OCI-M2 (cell line): Measurements from ENCODE around the gene ONECUT1.
"Not testable (repeated sequence)": the region's sequence is repeated elsewhere in the genome, so short reads cannot be mapped to it uniquely, and the experiment has no call there.

Experiments used
- DNase-seq: peaks from one replicate; lab custom pipeline; 2025; ENCODE audit not compliant: unreplicated experiment; lab: John Stamatoyannopoulos, UW

Gene ONECUT1

DNA sequence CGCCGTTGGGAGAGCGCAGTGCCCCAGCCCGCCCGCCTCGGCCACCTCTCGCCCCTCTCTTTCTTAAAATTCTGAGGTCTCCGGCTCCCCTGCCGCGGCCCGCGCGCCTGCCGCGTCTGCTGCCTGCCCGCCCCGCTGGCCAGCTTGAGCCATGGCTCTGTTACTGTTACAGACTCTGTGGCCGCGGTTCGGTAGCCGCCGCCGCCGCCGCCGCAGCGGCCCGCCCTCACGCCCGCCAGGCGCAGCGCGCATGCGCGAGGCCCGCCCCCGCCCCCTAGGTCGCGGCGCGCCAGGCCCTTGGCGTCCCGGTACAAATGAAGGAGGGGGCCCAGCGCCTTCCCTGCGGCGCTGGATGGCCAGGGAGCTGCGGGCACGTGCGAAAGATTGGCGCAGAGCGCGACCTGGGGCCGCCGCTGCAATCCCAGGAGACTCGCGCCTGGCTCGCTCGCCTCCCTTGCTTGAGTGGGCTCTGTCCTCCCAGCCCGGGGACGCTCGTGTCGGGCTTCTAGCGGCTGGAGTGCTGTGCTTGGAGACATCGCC lies at the start of gene ONECUT1:
Gene ONECUT1, minus strand, starts transcription at position 168 of the 540 bp plus-strand sequence. CDS start 452 bp downstream, outside the sequence.
- no peak for DNase-seq

DNA sequence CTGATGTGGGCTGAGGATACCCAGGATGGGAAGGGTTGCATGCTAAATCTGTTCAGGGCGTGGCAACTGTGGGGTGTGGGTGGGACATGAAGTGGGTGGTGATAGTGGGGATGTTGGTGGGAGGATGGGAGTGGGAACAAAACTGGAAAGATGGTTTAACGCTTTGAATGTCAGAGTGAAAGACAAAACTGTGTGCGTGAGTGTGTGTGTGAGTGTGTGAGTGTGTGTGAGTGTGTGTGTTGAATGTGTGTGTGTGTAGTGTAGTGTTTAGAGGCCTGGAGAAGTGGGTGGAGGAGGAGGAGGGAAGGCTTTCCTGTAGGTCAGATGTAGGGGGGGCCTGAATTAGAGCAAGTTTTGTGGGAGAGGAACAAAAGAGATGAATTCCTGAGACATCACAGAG lies 44.2 kb upstream of the ONECUT1 start:
- no peak for DNase-seq

DNA sequence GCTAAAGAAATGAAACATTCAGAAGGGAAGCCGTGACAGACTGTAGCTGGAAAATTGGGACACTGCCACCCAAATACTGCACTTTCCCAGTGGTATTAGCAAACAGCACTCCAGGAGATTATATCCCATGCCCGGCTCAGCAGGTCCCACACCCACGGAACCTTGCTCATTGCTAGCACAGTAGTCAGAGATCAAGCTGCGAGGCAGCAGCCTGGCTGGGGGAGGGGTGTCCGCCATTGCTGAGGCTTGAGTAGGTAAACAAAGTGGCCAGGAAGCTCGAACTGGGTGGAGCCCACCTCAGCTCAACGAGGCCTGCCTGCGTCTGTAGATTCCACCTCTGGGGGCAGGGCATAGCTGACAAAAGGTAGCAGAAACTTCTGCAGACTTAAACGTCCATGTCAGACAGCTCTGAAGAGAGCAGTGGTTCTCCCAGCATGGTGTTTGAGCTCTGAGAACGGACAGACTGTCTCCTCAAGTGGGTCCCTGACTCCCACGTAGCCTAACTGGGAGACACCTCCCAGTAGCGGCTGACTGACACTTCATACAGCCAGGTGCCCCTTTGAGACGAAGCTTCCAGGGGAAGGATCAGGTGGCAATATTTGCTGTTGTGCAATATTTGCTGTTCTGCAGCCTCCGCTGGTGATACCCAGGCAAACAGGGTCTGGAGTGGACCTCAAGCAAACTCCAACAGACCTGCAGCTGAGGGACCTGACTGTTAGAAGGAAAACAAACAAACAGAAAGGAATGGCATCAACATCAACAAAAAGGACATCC lies 34.2 kb upstream of the ONECUT1 start:
- DNase-seq: not testable (repeated sequence)

DNA sequence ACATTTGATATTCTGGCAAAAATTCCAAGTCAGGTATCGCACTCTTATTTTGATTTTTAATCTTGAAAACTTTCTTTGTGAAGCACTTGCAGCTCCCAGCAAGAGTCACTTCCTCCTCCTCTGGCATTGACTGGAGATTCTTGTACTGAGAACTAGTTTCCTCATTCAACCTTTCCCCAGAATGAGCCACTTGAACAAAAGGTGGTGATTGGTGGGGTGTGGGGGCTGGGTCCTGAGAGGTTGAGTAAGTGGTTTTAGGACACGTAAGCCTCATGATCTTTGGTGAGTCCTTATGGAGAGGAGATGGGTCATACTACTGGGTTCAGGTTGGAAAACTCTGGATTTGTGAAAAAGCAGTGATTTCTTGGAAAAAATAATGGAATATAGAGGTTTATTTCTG lies 32.3 kb upstream of the ONECUT1 start:
- no peak for DNase-seq

DNA sequence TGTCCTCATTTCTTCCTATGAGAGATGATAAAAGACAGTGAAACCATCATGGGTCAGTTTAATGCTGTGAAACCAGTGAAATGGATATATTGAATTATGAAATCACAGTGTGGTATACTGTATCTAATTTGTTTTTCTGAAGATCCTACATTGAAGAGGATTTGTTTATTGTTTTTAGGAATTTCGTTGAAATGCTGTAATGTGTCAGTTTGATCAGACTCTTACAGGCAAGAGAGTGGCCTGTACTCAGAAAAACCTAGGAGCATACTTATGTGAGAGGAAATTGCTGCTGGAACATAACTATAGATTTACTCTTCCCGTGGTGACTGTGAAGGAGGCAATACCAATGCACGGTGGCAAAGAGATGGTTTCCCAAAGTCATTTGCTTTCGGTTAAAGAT lies 29.1 kb upstream of the ONECUT1 start:
- DNase-seq: no peak

DNA sequence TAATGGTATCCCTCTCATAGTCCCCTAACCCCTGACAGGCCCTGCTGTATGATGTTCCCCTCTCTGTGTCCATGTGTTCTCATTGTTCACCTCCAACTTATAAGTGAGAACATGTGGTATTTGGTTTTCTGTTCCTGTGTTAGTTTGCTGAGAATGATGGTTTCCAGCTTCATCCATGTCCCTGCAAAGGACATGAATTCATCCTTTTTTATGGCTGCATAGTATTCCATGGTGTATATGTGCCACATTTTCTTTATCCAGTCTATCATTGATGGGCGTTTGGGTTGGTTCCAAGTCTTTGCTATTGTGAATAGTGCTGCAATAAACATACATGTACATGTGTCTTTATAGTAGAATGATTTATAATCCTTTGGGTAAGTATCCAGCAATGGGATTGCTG lies 25.8 kb upstream of the ONECUT1 start:
- DNase-seq: not testable (repeated sequence)

DNA sequence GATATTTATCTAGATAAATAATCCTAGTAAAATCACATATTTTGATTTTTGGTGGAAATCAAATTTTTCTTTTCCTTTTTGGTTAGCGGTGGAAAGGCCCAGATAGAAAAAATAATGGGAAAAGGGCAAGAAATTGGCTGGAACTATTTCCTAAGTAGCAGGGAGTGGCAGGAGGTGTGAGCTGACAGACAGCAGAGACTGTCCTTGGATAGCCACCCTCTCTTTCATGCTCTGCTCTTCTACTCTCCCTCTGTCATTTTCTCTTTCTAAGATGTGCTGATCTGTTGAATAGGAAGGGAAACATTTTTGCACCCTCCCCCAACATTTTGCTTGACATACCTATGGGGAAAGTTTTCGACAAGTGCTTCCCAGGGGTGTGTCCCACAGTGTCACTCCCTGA lies 18.9 kb upstream of the ONECUT1 start:
- no peak for DNase-seq

DNA sequence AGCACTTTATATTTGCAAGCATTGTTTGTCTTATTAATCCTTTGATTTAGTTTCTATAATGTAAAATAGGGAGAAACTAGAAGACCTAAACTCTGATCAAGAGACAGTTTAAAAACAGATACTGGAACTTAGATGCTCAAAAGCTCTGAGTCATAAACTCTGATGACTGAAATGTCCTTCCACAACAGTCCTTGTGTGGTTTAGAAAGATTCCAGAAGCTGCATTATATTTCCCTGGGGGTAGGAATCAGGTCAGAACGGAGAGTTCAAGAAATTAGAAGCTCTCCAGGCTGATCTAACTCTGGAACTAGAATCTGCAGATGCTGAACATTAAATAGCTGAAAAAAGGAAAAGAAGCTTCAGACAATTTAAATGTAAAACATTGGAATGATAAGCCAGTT lies 18.3 kb upstream of the ONECUT1 start:
- DNase-seq: no peak

DNA sequence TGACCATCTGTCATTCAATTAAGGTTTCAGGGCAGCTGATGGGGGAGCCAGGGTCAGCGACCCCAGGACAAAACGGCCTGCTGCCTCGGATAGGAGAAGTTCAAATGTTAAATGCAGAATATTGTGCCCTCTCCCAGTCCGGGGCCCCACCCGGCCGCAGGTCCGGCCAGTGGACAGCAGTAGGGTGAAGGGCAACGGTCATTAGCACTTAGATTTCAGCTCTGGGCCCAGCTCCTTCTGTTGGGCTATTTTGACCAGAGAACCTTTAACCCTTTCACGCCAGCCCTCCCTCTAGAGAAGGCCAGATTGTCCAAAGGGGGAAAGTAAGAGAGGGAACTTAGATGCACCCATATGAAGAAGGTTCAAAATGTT lies 16.1 kb upstream of the ONECUT1 start:
- DNase-seq: no peak

DNA sequence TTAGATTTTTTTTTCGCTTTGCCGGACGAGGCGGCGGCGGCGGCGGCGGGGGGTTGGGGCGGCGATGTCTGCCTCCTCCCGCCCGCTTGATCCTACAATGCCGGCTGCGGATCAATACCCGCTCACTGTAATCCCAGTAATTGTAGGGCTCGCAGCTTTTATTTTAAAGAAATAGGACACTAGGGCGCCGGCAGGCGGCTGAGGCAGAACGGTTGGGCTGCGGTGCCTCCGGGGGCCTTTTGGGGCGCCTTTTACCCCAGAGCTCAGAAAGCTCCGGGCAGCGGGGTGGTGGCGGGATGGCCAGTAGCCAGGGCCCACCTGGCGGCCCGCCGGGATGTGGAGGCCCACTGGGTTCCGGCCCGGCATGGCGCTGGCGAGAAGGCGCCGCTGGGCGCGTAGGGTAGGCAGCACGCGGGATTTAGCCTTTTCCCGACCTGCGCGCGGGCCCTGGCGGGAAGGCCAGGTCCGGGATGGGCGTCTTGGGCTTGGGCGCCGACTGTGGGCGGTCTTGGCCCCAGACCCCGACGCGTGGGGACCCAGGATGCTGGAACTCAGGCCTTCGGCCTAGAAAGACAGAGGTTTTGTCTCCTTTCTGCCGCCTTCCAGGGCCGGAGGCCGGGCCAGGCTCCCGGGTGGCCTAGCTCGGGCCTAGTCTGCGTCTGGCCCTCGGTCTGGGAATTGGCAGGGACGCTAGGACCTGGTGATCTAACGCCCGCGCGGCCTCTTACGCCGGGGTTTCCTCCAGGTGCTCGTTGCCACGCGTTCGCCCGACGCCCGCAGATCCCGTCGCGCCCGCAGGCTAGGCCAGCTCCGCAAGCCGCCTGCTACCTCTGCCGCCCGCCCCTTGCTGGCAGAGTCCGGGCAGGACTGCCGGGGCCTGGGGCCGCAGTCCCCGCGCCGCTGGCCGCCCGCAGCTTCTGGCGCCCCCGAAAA lies 15.5 kb upstream of the ONECUT1 start:
- DNase-seq: no peak

DNA sequence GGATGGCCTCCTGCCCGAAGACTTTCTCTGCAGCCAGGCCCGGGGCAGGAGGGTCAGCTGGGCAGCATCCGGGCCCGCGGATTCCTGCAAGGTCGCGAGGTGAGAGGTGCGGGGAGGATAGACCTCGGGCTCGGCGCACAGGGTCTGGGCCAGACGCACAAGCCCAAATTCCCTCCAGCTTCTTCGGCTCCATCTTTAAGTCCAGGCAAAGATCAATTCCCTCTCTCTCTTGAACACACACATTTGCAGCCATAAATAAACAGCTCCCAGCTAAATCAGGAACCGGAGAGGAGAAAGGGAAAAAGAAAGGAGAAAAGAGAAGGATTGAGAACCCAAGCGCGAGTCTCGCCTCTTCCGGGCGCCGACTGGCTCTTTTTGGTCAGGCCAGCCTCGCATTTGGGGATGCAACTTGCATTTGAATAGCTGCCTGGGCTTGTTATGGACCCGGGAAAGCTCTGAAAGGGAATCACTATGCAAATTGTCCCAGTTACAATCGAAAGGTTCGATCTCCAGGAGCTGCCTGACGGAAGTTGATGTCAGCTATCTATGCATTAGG lies 14.5 kb upstream of the ONECUT1 start:
- no peak for DNase-seq

DNA sequence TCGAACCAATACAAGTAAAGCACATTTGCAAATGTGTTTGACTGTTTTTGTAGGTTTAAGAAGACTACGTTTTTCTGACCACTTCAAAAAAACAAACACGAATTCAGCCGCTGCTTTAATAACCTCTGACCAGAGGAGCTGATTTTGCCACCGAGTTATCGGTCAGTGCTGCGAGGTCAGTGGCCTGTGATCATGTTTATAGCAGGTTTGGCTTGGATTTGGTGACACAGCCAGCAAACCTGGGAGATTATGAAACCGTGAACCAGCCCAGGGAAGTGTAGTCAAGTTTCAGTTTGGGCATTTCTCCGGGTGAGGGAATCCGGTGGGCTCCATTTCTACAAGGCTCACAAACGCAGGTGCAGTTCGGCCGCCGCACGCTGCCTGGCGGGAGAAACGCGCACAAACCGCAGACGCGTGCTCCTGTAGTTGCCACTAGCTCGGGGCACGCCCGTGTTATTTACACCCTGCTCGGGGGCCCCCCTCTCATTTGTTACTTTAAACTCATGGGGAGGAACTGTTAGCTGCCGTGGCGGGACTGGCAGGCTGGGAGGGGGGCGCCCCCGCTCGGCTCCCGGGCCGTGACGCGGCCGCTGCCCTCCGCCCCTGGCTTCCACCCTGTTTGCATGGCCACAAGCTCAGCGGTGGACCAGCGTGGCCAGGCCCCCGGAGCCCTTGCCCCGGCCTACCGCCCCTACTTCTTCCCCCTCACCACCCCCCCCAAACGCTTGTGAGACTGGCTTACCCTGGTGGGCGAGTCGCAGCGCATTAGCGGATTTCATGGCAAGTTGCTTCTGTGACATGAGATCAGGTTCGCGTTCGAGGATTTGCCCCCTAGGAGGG lies 13.6 kb upstream of the ONECUT1 start:
- no peak for DNase-seq

DNA sequence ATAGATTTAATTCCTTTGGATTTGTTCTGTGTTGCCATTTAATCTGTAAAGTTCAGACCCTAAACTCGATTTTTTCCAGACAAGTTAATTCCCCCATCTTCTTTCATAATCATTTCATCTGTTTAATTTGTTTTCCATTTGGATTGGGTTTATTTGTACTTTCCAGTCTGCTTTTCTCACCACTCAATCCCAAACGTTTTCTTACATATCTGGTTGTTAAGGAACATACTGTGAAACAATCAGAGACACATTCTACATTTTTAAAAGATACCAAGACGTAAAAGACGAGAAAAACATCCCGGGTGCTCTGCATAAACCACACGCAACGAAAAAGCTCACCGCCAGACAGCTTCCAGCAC lies 13.0 kb upstream of the ONECUT1 start:
- no peak for DNase-seq

DNA sequence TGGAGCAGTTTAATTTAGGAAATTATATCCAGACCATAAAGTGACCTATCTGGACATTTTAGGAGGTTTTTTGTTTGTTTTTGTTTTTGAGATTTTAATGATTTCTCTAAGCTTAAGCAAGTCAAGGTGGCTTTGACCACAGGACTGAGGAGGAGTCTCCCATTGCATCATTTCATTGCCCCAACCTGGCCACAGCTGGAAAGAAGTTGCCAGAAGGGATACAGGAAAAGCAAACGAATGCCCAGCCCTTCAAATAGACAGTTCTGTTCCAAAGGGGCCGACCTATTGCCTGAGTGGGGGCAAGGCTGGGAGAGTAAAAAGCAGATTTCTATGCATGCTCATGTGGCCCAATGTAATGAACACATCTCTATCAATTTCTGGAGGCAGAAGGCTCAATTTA lies 12.0 kb upstream of the ONECUT1 start:
- DNase-seq: no peak

DNA sequence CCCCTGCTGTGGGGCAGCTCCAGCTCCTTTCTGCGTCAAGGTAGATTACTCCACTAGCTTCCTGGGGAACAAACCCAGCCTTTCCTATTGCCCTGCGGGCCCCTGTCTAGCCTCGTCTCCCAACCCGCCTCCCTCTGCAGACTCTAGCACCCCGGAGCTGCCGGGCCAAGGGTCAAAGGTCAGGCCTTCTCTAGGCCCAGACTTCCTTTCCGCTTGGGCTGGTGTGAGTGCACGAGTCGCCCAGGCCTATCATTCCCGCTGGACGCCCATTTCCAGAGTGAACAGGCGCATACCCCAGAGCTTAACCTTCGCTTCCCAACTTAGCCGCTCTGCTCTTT lies 11.6 kb upstream of the ONECUT1 start:
- DNase-seq: no peak

DNA sequence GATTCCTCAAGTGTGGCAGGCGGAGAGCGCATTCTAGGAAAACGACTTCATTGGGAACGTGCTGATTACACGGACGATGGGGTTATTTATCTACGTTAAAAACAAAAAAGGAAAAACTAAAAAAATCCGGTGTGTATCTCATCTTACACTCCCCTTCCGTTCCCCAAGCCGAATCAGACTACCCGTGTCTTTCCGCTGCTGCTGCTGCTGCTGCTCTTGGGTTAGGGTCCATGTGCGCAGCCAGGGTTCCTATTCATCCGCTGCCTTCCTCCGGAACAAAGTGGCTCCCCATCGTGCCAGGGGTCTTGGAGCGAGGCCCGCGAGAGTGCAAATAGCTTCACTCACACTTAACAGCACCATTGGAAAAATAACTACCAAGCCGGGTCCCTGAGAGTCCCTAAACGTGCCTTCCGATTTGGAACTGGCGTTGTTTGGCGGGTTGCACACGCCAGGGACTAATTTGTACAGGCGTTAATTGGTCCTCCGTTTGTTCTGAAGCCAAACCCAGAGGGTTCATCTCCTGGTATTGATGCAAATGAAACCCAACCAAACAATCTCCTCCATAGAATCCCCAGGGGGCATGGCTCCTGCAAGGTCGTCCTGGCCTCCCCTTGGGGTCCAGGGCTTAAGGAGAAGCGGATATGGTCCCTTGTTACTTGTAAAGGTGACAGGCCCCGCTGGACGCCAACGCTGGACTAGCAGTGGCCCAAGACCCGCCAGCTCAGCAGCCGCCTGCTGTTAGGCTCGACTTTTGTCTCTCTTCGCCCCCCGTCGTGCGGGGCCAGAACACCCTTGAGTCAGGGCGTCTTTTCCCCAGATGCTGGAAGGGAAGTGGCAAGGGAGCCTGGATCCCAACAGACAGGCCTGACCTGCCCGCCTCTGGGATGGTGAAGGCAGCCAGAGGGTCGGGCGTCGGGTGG lies 11.0 kb upstream of the ONECUT1 start:
- no peak for DNase-seq

DNA sequence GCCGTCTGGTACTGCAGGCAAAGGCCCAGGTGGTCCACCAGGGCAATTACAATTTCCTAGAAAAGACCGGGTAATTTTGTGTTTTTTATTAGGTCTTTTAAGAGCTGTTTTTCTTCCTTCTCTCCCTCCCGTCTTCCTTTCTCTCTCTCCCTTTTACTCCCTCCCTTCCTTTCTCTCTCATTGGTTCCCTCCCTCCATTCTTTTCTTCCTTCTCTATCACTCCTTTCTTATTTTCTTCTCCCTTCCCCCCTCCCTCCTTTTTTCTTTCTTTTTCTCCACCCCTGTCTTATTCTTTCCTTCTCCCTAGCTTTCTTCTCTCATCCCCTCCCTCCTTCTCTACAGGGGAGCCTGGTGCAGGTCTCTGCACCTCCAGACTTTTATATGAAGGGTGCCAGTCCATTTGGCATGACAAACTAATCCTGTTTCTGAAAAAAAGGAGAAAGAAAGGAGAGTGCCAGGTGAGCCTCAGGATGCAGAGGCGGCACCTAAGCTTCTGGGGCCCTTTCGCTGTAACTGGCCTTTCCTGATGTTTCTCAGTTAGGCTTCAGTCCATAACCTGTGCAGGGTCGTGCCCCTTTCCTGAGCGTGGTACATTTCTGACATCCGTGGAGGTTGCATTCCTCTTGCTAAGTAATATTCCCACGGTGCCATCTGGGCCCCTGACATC lies 9.1 kb upstream of the ONECUT1 start:
- no peak for DNase-seq

DNA sequence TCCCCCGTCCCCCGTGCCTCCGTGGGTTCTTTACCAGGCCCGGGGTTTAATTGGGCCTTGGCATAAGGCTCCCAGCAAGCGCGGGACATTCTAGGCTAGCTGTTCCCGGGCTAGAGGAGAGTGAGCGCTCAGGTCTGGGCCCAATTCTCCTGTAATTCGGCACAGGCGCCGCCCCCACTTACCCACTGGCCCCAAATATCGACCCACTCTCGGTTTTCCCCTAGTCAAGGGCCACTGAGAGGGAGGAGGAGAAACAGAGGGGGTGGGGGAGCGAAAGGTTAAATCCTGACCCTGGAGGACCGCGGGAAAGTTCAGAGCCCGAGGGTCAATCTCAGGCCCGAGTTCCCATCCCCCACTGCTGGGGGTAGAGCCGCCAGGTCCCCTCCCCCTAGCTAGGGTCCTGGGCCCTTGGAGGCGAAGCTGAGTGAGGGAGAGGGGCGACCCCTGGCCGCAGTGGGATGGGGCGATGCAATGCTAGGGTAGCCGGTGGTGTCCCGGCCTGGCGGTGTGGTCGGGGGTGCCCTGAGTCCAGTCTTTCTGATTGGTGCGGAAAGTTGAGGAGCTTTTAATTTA lies 8.5 kb upstream of the ONECUT1 start:
- DNase-seq: no peak
